Kidney epithelial cell (primary cell): ENCODE results near the gene ECM2. TPM values are rescaled to one million over a fixed set of nuclear protein-coding genes. Genes with fewer than 3 reads are reported as not detected.

Source experiments
- DNase-seq: peaks from one replicate; pipeline ENCODE4 v3.0.0-alpha.2; 2010; ENCODE audit warnings: low read depth
- H3K27me3 ChIP-seq: 2 replicates; pipeline ENCODE4 v1.6.0; 2011; ENCODE audit warnings: low read length; ENCODE audit not compliant: control insufficient read depth, insufficient read depth
- H3K36me3 ChIP-seq: 2 replicates; pipeline ENCODE4 v1.5.1; 2011; ENCODE audit warnings: low read length; ENCODE audit not compliant: control insufficient read depth, insufficient read depth
- H3K4me3 ChIP-seq: 2 replicates; pipeline ENCODE4 v1.5.1; 2011; ENCODE audit warnings: low read depth, mild to moderate bottlenecking, control low read depth, low read length
- total RNA-seq: library from RNA; depleted of rRNA; stranded (reverse); fragments of >200 nt; gene quantifications from 2 replicates; pipeline ENCODE4 v1.2.3, GENCODE V29; 2015
- TF ChIP-seq, protein P1 (sequence below): IDR thresholded peaks from 2 replicates; pipeline ENCODE4 v1.5.1; 2011; ENCODE audit warnings: mild to moderate bottlenecking, moderate library complexity, low read length, control low read depth, inconsistent platforms; ENCODE audit not compliant: insufficient read depth, poor library complexity, severe bottlenecking

The ECM2 gene
- total RNA-seq, 1 donor from 2014 or later, result not detected

DNA sequence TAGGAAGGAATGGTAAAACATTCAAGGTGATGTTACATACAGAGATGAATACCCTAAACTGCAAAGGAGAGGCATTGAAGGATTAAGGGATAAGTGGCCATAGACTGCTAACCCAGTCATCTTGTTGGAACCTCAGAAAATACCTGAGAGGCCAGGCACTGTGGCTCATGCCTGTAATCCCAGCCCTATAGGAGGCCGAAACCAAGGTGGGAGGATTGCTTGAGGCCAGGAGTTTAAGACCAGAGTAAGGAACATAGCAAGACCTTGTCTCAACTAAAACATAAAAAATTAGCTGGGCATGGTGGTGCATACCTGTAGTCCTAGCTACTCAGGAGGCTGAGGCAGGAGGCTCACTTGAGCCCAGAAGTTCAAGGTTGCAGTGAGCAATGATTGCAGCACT is 10.9 kb downstream of the ECM2 start:
- DNase-seq, result no peak
- Histone ChIP-seq H3K27me3 (no peaks in the 10 kb centered on the region), H3K4me3 (no peak overlapping the region), H3K36me3 (no peaks in the 10 kb centered on the region)
- TF ChIP-seq, protein P1, sequence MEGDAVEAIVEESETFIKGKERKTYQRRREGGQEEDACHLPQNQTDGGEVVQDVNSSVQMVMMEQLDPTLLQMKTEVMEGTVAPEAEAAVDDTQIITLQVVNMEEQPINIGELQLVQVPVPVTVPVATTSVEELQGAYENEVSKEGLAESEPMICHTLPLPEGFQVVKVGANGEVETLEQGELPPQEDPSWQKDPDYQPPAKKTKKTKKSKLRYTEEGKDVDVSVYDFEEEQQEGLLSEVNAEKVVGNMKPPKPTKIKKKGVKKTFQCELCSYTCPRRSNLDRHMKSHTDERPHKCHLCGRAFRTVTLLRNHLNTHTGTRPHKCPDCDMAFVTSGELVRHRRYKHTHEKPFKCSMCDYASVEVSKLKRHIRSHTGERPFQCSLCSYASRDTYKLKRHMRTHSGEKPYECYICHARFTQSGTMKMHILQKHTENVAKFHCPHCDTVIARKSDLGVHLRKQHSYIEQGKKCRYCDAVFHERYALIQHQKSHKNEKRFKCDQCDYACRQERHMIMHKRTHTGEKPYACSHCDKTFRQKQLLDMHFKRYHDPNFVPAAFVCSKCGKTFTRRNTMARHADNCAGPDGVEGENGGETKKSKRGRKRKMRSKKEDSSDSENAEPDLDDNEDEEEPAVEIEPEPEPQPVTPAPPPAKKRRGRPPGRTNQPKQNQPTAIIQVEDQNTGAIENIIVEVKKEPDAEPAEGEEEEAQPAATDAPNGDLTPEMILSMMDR, result no peak

DNA sequence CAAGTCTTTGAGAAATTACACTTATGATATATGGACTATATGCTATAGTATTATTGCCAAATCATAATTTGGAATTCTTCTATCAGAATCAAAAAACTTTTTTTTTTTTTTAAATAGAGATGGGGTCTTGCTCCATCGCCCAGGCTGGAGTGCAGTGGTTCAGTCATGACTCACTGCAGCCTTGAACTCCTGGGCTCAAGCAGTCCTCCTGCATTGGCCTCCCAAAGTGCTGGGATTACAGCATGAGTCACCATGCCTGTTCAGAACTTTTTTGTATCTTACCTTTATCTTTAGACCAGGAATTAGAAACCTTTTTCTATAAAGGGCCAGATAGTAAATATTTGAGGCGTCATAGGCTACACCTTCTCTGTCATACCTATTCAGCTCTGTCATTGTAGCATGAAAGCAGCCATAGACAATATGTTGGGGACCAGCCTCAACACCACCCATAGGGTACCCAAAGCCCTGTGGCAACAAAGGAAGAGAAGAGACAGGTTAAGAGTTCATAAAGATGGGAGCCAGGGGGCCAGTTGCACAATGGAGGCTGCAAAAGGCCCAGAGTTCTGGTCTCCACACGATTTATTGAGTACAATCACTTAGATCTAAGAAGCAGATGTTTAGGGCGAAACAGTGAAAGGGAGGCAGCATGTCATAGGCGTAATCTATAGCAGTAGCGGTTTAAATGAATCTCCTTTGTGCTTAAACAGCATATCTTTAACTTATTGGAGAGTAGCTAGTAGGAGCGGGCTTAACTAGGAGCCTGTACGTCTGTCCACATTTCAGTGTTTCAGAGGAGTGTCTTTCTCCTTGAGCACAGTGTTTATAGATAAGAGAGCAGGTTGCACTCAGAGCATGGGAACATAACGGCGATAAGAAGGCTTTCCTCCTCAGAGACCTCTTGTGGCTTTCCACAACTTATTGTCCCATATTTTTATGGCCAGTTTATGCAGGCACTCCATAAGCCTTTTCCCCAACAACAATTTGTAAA is 12.5 kb downstream of the ECM2 start:
- TF ChIP-seq, protein P1, result no peak
- no peaks in the 10 kb centered on the region for H3K27me3 ChIP-seq
- no peak for DNase-seq
- H3K36me3 ChIP-seq, result no peaks in the 10 kb centered on the region
- H3K4me3 ChIP-seq, result no peak overlapping the region

DNA sequence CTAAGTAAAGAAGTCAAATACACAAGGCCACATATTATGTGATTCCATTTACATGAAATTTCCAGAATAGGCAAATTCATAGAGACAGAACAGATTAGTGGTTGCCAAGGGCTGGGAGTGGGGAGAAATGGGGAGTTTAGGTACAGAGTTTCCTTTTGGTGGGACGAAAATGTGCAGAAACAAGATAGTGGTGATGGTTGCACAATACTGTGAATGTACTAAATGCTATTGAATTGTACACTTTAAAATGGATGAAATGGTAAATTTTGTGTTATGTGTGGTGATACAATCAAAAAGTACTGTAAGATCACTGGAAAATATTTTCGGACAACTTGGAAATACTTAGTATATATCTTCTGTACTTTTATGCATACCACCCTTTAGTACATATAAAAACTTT is 15.0 kb downstream of the ECM2 start:
- TF ChIP-seq, protein P1, result no peak
- Histone ChIP-seq H3K4me3 (no peak overlapping the region), H3K27me3 (no peaks in the 10 kb centered on the region), H3K36me3 (no peaks in the 10 kb centered on the region)
- no peak for DNase-seq

DNA sequence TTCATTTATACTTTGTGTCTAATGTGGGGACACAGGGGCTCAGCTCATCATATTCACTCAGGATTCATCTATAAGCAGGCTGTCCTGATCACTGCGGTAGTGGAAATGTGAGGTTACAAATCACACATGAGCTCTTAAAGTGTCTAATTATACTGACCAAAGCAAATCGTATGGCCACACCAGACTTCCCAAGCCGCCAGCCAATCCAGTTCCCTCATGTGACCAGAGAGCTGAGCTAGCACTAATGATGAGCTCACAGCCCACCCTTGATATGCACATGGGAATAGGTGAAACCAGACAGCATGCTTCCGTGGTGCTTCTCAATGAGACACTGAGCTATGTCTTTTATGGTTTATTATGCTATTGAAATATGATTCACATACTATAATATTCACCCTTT is 17.6 kb downstream of the ECM2 start:
- H3K4me3 ChIP-seq, result no peak overlapping the region
- TF ChIP-seq, protein P1, result no peak
- no peaks in the 10 kb centered on the region for H3K27me3 ChIP-seq
- H3K36me3 ChIP-seq, result no peaks in the 10 kb centered on the region
- DNase-seq, result no peak

DNA sequence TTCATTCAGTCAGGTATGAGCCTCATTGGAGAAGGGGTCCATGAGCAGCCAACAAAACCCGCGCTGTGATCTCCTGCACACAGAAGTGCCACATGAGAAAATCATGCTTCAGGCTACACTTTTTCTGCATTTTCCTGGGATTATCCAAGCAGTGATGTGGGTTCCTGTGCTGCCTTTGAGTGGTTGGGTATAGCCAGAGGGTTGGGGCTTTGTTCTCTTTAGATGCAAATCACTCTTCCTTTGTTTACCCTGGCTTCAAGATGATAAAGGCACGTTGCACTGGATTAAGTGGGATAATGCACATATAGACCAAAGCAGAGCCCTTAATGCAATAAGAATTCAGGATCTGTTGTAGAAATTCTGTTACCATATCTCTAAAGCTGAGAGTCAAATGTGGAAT is 18.7 kb downstream of the ECM2 start:
- Histone ChIP-seq H3K36me3 (no peaks in the 10 kb centered on the region), H3K4me3 (no peak overlapping the region), H3K27me3 (no peaks in the 10 kb centered on the region)
- no peak for DNase-seq
- TF ChIP-seq, protein P1, result no peak
